GM18861 (cell line): ENCODE measurements around the gene YAE1.

ENCODE experiments used
- ATAC-seq: cut with Tn5 transposase; IDR thresholded peaks from one replicate; pipeline ENCODE4 v1.9.1; 2021; ENCODE audit not compliant: unreplicated experiment

Gene YAE1

DNA sequence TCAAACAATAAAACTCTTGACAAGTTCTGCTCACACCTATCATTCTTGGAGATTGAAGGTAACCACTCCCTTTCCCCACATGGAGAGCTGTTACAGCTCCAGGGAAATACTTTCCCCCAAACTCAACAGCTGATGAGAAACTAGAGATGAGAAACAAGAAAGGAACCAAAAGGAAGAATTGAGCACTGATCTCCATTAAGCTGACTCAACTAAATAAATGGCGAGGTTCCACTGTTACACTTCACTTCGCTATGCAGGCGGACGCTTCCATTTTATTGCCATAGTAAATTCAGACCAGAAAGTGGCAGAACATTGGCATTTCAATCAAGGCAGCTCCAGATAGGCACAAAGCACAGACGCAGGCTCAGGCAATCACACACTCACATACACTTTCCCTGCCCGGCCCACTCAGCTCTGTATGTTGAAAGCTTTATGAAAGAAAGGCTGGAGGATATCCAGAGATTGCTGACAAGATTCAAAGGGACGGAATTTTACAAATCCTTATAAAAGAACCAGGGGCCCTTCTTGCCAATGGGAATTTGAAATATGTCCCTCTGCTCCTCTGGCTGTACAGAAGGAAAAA is 11.5 kb upstream of the YAE1 start:
- no peak for ATAC-seq

DNA sequence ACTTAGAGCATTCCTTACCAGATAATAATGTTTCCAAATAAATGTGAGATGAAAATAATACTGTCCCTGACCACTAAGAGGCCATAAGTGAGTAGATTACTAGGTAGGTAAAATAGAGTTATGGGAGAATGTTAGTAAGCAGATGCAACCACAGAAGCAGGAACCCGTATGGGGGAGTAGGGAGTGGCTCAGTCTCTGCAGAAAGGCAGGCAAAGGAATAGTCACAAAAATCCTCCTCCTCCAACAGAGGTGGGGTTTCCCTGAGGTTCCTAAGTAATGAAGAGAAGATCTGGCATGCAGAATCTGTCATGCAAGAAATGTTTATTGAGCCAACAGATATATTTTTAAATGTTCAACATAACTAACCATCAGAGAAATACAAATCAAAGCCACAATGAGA is 9.0 kb upstream of the YAE1 start:
- ATAC-seq = no peak

DNA sequence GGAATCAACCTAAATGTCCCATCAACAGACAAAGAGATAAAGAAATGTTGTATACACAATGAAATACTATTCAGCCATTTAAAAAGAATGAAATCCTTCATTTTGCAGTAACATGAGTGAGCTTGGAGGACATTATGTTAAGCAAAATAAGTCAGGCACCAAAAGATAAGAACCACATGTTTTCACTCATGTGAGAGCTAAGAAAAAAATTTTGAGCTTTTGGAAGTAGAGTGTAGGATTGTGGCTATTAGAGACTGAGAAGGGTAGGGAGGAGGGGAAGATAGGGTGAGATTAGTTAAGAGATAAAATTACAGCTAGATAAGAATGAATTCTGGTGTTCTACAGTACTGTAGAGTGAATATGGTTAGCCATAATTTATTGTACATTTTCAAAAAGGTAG is 8.3 kb upstream of the YAE1 start:
- ATAC-seq = no peak

DNA sequence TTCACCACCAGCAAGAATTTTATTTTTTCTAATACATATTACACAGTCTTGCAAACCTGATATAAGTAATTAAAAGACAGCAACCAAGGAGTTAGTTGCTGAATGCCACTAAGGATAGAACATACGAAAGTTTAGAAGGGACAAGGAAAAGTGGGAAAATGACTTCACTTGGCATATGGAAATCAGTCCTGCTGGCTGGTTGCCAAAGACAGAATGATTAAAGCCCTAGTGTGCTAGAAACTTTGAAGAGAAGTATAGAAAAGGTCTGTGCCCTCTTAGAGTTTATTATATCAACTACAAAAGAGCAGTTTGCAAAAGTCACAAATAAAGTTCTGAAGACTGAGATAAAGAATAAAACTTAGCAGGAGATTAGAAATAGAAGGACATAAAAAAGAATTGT is 5.8 kb upstream of the YAE1 start:
- ATAC-seq = no peak

- ATAC-seq = no peak
These were observed 5.2 kb upstream of the YAE1 start for GRCh38 chr7:39560997-39561396.

DNA sequence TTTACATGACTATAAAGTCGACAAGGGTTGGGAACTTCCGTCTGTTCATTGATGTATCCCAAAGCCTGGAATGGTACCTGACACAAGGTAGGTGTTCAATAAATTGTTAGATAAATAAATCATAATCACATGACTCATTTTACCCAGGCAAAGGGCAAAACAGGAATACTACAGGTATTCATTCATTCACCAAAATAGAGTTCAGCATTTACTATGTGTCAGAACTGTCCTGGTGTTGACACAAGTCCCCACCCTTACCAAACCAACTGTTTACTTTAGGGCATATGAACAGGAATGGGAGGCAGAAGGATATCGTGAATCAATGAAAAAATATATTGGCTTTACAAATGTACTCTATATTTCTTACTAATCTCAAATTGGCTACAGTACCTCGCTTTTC is 666 bp upstream of the YAE1 start:
- ATAC-seq = no peak

DNA sequence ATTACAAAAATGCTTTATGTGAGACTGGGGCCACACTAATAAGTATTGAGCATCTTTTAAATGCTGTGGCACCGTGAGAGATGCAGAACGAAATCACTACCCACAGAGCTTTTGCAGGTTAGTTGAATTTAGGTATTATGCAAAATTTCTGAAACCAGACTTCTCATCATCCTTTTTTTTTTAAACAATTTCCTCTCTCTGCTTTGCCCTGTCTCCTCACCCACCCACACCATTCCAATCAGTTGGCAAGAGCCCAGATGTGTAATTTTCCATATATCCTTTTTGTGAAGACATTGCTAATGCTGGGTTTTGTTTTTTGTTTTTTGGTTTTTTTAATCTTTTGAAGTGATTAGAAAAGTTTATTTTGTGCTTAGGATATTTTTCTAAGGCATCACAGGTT is 1.1 kb downstream of the YAE1 start:
- no peak for ATAC-seq

- no peak for ATAC-seq
These were observed 8.6 kb downstream of the YAE1 start for GRCh38 chr7:39574673-39575349.

DNA sequence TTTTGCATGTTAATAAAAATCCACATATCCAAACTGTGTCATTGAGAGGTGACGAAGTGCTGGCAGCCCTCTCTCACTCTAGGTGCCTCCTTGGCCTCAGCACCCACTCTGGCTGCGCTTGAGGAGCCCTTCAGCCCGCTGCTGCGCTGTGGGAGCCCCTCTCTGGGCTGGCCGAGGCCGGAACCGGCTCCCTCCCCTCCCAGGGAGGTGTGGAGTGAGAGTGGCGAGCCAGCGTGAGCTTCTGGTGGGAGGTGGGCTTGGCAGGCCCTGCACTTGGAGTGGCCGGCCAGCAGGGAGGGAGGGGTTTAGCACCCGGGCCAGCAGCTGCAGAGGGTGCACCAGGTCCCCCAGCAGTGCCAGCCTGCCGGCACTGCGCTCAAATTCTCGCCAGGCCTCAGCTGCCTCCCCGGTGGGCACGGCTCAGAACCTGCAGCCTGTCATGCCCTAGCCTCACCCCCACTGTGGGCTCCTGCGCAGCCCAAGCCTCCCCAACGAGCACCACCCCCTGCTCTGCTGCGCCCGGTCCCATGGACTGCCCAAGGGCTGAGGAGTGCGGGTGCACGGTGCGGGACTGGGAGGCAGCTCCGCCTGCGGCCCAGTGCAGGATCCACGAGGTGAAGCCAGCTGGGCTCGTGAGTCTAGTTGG is 11.1 kb downstream of the YAE1 start:
- ATAC-seq = no peak

DNA sequence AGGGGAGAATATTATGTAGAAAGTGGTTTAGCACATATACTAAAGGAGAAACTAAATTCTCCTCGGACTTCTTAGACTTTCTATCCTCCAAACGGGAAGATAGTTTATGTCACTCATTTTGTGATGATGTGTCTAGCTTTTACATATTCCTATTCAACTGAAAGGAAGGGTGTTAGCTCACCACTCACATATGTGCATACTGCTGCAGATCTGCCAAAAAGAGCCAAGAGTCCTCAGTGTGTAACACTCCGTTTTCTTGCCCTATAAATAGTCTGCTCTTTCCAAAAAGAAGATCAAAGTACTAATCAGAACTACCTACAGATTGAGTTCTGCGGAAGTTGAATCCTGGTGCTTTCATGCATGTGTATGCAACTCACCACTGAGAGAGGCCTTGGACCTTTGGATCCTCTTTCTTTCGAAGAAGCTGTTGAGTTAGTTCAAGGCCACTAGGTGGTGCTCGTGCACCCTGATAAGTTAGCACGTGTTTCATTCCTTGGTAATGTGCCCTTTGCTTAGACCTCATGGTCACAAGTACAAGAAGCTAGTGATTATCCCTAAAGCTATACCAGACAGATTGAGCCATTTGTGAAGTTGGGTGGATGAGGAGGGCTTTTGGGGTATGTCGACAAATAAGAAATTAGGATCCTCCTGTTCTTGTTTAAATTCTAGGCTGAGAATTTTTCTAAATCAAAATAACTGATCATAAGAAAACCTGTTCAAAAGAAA is 14.1 kb downstream of the YAE1 start:
- ATAC-seq = peak; percentile 95

GRCh38 chr7:39582536-39582935 is 16.3 kb downstream of the YAE1 start:
- no peak for ATAC-seq

DNA sequence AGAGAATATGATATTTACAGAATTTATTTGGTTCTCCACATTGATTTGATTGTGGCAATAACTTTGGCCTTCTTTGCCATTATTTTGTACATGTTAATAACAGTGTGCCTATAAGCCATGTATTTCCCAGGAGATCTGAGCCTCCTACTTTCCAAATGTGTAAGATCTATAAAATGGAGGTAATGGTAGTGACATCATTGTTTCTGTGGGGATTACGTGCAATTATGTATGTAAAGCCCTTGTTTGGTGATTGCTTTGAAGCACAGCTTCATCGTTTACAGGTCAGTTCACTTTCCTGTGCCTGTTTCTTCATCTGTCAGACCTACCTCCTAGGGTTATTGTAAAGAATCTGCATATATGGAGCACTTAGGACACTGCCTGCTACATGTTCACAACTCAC is 17.3 kb downstream of the YAE1 start:
- ATAC-seq = no peak

DNA sequence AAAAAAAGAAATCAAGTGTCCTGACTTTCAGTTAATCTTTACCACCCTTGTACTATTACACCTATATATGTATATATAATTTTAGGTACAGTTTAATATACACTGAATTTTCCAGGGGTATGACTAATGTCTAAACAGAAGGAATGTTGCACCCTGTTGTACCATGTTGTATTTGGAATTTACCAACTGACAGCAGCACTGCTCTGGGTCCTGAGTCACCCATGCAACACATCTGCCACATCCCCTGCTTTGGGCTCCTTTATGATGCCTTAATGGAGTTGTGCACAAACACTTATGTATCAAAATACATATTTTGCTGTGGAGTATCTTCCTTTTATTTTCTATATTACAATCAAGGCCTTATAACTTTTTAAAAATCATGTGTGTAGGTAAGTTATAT is 21.2 kb downstream of the YAE1 start:
- ATAC-seq = no peak

- no peak for ATAC-seq
These were observed 22.2 kb downstream of the YAE1 start for GRCh38 chr7:39588416-39588815.

DNA sequence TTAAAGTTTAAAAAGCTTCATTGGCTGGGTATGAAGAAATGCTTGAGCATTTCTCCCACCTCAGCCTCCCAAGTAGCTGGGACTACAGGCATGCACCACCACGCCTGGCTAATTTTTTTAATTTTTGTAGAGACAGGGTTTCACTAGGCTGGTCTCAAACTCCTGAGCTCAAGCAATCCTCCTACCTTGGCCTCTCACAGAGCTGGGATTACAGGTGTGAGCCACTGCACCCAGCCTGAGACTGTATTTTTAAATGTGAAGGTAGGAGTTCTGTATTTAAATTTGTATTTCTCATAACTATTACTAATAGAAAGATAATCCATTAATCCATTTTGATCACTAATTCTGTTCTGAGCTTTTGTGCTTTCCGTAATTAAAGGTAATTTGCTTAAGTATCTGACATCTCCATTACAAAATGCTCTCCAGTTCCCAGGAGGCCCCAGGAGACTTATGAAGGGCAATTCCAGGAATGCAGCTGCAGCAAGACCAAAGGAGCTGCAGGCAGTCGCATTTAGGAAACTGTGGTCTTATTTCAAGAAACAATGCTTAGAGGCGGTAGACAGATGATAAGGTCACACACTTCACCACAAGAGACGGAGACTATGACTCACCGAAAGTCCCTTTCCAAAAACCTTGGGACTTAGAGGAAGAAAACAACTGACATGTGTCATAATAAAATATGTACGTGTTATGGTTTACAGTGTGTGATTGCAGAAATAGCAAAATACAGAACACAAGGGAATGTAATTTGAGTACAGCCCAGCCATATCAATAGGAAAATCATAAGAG is 23.3 kb downstream of the YAE1 start:
- peak; percentile 93 for ATAC-seq

DNA sequence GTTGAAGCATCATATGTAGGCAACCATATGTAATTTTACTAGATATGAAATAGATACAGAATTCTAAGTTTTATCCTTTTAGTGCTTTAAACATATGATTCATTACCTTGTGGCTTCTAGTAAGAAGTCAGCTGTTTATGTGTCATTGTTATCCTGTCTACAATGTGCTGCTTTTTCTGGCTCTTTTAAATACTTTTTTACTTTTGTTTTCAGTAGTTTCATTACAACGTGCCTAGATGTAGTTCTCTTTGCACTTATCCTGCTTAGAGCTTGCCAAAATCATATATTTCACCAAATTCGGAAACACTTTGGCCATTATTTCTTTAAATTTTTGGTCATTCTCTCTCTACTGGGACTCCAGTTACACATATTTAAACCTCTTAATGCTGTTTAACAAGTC is 26.4 kb downstream of the YAE1 start:
- peak; percentile 37 for ATAC-seq

- no peak for ATAC-seq
These were observed 28.9 kb downstream of the YAE1 start for GRCh38 chr7:39594988-39595620.

DNA sequence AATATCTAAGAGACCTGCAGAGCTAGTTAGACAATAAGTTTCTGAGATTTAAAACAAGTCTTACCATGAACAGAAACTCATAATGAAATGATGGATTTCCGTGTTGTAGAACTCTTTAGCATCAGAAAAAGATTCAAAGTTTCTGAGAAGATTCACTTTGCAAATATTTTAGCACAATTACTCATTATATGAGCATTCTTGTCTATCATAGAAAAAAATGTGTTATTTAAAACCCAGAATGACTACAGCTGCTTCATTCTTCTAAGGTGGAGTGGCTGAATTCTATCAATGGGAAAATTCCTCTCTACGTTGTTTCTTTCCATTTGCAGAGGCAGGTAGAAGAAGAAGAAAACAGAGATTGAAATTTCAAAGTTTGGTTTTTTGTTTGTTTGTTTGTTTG is 36.1 kb downstream of the YAE1 start:
- no peak for ATAC-seq

DNA sequence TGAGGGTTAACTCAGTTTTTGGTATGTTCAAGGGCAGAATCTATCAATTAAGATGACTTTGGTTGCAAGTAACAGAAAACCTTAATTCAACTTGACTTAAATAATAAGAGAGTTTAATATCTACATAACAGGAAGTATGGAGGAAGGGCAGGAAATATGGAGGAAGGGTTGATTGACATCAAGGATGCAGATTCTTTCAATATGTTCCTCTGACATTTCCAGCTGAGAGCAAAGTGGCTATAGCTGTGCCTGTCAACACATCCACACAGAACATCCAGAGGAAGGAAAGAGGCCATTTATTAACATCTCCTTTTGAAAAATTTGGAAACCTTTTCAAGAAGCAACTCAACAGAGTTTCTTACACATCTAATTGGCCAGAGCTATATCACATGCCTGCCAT is 37.7 kb downstream of the YAE1 start:
- no peak for ATAC-seq

GRCh38 chr7:39605087-39605486 is 38.9 kb downstream of the YAE1 start:
- ATAC-seq = peak; percentile 71

DNA sequence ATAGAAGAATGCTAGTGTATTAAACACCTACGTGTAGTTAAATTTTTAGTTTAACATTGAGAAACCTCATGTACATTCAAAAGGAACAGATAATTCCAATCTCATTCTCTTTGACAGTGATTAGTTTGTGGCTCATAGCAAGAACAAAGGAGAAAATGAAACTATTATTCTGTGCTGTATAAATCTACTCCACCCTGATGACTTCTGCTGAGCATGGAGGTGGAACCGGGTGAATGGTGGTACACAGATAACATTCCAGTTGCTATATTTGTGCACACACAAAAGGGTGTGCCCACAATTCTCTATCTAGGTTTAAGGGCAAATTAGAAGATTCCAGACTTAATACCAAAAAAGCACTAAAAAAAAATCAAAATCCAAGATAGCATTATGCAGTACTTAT is 40.1 kb downstream of the YAE1 start:
- ATAC-seq = no peak
